T follicular helper cell (primary cell): ENCODE measurements around the gene ME3.

Experiments
- DNase-seq: peaks from one replicate; pipeline ENCODE4 v3.0.0-alpha.2; 2020; ENCODE audit warnings: low read depth
- total RNA-seq, 2 experiments: gene quantifications; one replicate each; lab custom pipeline; 2026; lab: John Stamatoyannopoulos, UW

ME3 gene
- total RNA-seq, result 1.1 to 5.3 reads per million in 2 experiments

- peak; percentile 17 for DNase-seq
Measured at GRCh38 chr11:86672007-86672621, at the start of gene ME3. Gene ME3 (minus strand): TSS chr11:86672616.

GRCh38 chr11:86722006-86722405, 49.6 kb upstream of the ME3 start:
- DNase-seq, result no peak

- no peak for DNase-seq
Measured at GRCh38 chr11:86720546-86720945, 48.1 kb upstream of the ME3 start.

GRCh38 chr11:86719781-86720463, 47.5 kb upstream of the ME3 start:
- no peak for DNase-seq

GRCh38 chr11:86718999-86719398, 46.6 kb upstream of the ME3 start:
- no peak for DNase-seq

- no peak for DNase-seq
Measured at GRCh38 chr11:86718521-86718920, 46.1 kb upstream of the ME3 start.

- DNase-seq, result no peak
Measured at GRCh38 chr11:86717817-86718501, 45.5 kb upstream of the ME3 start.

- DNase-seq, result no peak
Measured at GRCh38 chr11:86715611-86716010, 43.2 kb upstream of the ME3 start.

GRCh38 chr11:86713552-86713951, 41.1 kb upstream of the ME3 start:
- DNase-seq, result no peak

- DNase-seq, result no peak
Measured at GRCh38 chr11:86710936-86711335, 38.5 kb upstream of the ME3 start.

- no peak for DNase-seq
Measured at GRCh38 chr11:86708669-86709068, 36.3 kb upstream of the ME3 start.

- DNase-seq, result no peak
Measured at GRCh38 chr11:86706338-86707131, 34.1 kb upstream of the ME3 start.

GRCh38 chr11:86704710-86705109, 32.3 kb upstream of the ME3 start:
- no peak for DNase-seq

- DNase-seq, result no peak
Measured at GRCh38 chr11:86703987-86704386, 31.6 kb upstream of the ME3 start.

- no peak for DNase-seq
Measured at GRCh38 chr11:86702220-86702983, 30.0 kb upstream of the ME3 start.

GRCh38 chr11:86699040-86699791, 26.8 kb upstream of the ME3 start:
- no peak for DNase-seq

GRCh38 chr11:86698639-86699038, 26.2 kb upstream of the ME3 start:
- DNase-seq, result no peak

- no peak for DNase-seq
Measured at GRCh38 chr11:86696451-86696850, 24.0 kb upstream of the ME3 start.

- no peak for DNase-seq
Measured at GRCh38 chr11:86696004-86696403, 23.6 kb upstream of the ME3 start.

GRCh38 chr11:86695373-86695772, 23.0 kb upstream of the ME3 start:
- DNase-seq, result no peak

GRCh38 chr11:86693518-86693917, 21.1 kb upstream of the ME3 start:
- DNase-seq, result no peak
